Activated naive CD4-positive, alpha-beta T cell treated with anti-CD3 and anti-CD28 coated beads, Interleukin-2, amount 50 U/mL, for 24 hours (primary cell): ENCODE data around the gene CACFD1.

Source experiments
- H3K27ac Mint-ChIP-seq: one replicate; pipeline ENCODE4 v1.8.0; 2021; ENCODE audit warnings: mild to moderate bottlenecking, mixed read lengths
- H3K27me3 Mint-ChIP-seq: one replicate; pipeline ENCODE4 v1.8.0; 2021; ENCODE audit warnings: mixed read lengths
- H3K36me3 Mint-ChIP-seq: one replicate; pipeline ENCODE4 v1.8.0; 2021; ENCODE audit warnings: mixed read lengths
- H3K4me1 Mint-ChIP-seq: one replicate; pipeline ENCODE4 v1.8.0; 2021; ENCODE audit warnings: mixed read lengths
- H3K4me3 Mint-ChIP-seq: one replicate; pipeline ENCODE4 v1.8.0; 2021; ENCODE audit warnings: mild to moderate bottlenecking, mixed read lengths
- H3K9me3 Mint-ChIP-seq: one replicate; pipeline ENCODE4 v1.8.0; 2021; ENCODE audit warnings: mixed read lengths

The CACFD1 gene

DNA sequence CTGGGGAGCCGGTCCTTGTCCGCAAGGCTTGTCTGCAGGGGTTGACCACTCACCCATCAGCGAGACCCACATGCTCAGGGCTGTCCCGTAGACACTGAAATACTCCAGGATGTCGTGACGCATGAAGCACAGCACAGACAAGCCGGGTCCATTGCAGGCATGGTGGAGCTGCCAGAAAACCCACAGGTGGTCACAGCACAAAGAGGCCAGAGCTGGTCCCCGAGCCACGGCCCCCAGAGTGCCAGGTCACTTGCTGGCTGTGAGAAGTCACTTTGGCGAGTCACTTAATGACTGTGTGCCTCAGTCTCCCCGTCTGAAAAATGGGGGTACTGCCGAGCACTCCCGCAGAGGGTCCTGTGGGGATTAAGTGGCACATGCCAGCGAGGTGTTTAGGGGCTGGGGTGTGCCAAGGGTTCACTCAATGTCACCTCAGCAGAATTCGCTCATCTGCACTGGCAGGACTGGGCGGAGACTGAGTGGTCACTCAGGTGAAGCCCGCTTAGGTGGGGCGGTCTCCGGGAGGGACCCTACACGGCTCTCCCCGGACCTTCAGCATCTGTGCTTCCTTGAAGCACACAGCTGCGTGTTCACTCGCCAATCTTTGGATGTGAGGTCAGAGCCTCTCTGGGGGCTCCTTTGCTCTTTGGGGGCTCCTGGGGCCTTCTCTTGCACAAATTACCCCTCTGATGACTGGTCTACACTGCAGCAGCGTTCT, 60.5 kb downstream of the CACFD1 start:
- H3K4me3 Mint-ChIP-seq: no peak overlapping the region
- no peaks in the 10 kb centered on the region for H3K4me1 Mint-ChIP-seq
- no peaks in the 10 kb centered on the region for H3K27me3 Mint-ChIP-seq
- H3K36me3 Mint-ChIP-seq: no peaks in the 10 kb centered on the region
- no peaks in the 10 kb centered on the region for H3K9me3 Mint-ChIP-seq
- no peak overlapping the region for H3K27ac Mint-ChIP-seq
